Adrenal gland (tissue), 12 donors: ENCODE measurements around the gene KIFBP. TPM values are rescaled to one million over a fixed set of nuclear protein-coding genes. Genes with fewer than 3 reads are reported as not detected.

Source experiments
- DNase-seq, 7 donors: peaks; one replicate each; pipeline ENCODE4 v3.0.0-alpha.2; 2019 to 2020
- H3K27ac ChIP-seq, 5 donors: fragments of 200-600 bp; sonication (generic) in 4 of 5; 1 replicate in 3 of 5; 2 replicates in 2 of 5; pipeline versions ENCODE4 v1.5.1 to v1.8.0; 2016 to 2020; ENCODE audit warnings: mild to moderate bottlenecking in 1 of 5
- H3K27me3 ChIP-seq: fragments of 200-600 bp; 2 replicates; pipeline ENCODE4 v1.8.0; 2021
- H3K36me3 ChIP-seq, 2 donors: fragments of 200-600 bp; replicated peaks in 1 of 2; 1 replicate in 1 of 2; 2 replicates in 1 of 2; pipeline versions ENCODE4 v1.5.1 to v1.8.0; 2018 to 2022
- H3K4me1 ChIP-seq, 2 donors: fragments of 200-600 bp; replicated peaks in 1 of 2; 1 replicate in 1 of 2; 2 replicates in 1 of 2; pipeline versions ENCODE4 v1.5.1 to v1.8.0; 2018 to 2021
- H3K4me3 ChIP-seq, 4 donors: fragments of 200-600 bp; sonication (generic) in 3 of 4; one replicate each; pipeline ENCODE4 v1.5.1; 2016 to 2018
- H3K9me3 ChIP-seq, 3 donors: fragments of 200-600 bp; sonication (generic) in 1 of 3; replicated peaks in 1 of 3; 1 replicate in 2 of 3; 2 replicates in 1 of 3; pipeline versions ENCODE4 v1.5.1 to v1.8.0; 2016 to 2021
- CTCF ChIP-seq, 6 experiments: fragments of 450-650 bp in 4 of 6; fragments of 200-600 bp in 2 of 6; sonication (generic) in 1 of 6; IDR thresholded peaks; 1 replicate in 5 of 6; 2 replicates in 1 of 6; pipeline versions ENCODE4 v1.5.1 to v1.8.0; 2016 to 2021; ENCODE audit warnings: antibody characterized with exemption in 6 of 6, mild to moderate bottlenecking in 2 of 6, moderate library complexity in 1 of 6
- POLR2A ChIP-seq, 2 donors: fragments of 450-650 bp; IDR thresholded peaks; one replicate each; pipeline ENCODE4 v1.6.1; 2017; ENCODE audit warnings: antibody characterized with exemption in 2 of 2, mild to moderate bottlenecking in 2 of 2, moderate library complexity in 1 of 2
- WGBS, 4 donors: extraction: QIAGEN DNeasy Blood & Tissue Kit in 2 of 4; methylation state at CpG; one replicate each; pipeline versions ENCODE4 v1.1.5 to v1.1.7; 2013 to 2017; 5-methylcytosine and 5-hydroxymethylcytosine counted together
- intact Hi-C, 2 donors: fragments of 100-400 bp; cut with DNase I; formaldehyde crosslinking; loops; one replicate each; pipeline versions ENCODE4 v1.14.1 to v1.15.0; 2022 to 2023
- polyA plus RNA-seq, 3 donors: library from polyadenylated mRNA; stranded (reverse); fragments of 200-250 nt in 2 of 3; fragments of 350-450 nt in 1 of 3; fragmentation: Illumina TruSeq in 1 of 3; extraction: RNeasy Lipid Tissue Mini Kit (QIAGEN cat#74804) in 1 of 3; gene quantifications; one replicate each; pipeline ENCODE4 v1.2.3, GENCODE V29; 2013 to 2014
- total RNA-seq, 9 donors: library from RNA; depleted of rRNA in 4 of 9; stranded (reverse); fragments of >200 nt in 4 of 9; fragments of 120-200 nt in 1 of 9; fragmentation: NEBNext Ultra II Directional in 1 of 9; extraction: Animal tissue kit (Norgen Biotek cat#: 25700) in 1 of 9; gene quantifications; one replicate each; pipeline versions ENCODE4 v1.1.0 to v1.2.4, GENCODE V29; 2013 to 2023
- donor health status: healthy with polysubstance abuse.
- donor health status: Bipolar disorder and iron deficiency.
- donor health status: DM: yes; HTN: yes; CAD: no.
- donor health status: DM: no; HTN: no; CAD: no.
- donor health status: DM: no; HTN: no; CAD: no.
- donor health status: DM: yes; HTN: yes; CAD: no.

Gene KIFBP
- total and polyA plus RNA-seq, 12 donors: 15.1 to 76.2 (median 41.0) TPM

DNA sequence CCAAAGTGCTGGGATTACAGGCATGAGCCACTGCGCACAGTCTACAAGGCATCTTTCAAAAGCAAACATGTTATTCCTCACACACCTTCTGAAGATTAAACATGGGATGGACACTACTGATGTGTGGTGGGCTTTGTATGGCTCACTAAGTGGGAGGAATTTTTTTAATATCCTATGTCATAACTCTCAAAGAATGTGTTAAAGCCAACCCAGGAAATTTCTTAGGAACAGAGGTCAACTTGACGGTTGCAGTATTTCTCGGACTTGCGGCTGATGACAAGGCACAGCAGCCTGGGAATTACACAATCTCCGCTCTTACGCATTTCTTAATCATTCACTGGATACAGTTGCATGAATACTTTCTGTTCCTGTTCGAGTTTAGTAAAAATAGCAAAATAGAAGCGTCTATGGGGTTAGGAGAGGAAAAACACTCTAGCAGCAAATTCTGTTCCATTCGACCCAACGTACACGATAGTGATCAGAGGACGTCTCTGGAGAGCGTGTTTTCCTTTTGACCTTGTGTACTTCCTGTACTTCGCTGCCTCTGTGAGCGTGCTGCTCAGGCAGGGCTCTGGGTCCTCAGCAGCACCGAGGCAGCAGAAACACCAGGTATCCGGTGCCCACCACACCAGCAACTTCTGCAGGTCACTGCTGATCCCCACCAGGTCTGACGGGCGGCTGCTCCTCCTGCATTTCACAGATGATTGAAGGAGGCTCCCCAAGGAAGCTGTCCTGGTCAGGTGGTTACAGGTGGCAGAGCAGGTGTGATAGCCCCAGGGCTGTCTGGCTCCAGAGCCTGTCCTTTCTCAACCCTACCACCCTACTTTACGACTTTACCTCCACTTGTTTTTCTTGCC lies 72.9 kb downstream of the KIFBP start:
- peak; percentile 50 to 83 (median 75) for DNase-seq
- H3K4me1 ChIP-seq: peaks cover 9 to 35% of the 10 kb centered on the region in 2 donors
- H3K9me3 ChIP-seq: no peaks in the 10 kb centered on the region
- WGBS, 4 donors: 10 to 16% (median 15%) methylated on average over 20 of the region's 20 CpGs
- H3K4me3 ChIP-seq: peak overlapping the region in 3 of 4 donors; percentile 3 to 27 (median 14)
- no peaks in the 10 kb centered on the region for H3K27me3 ChIP-seq
- TF ChIP-seq CTCF (IDR thresholded peaks at IDR 0.05): no peak
- peak; percentile 46 to 60 for TF ChIP-seq POLR2A (IDR thresholded peaks at IDR 0.05)
- H3K27ac ChIP-seq: peak overlapping the region; percentile 71 to 96 (median 94)
- intact Hi-C loops: no loop called here
- H3K36me3 ChIP-seq: no peaks in the 10 kb centered on the region

GRCh38 chr10:69062901-69063300 lies 74.3 kb downstream of the KIFBP start:
- TF ChIP-seq CTCF (IDR thresholded peaks at IDR 0.05) (no peak), POLR2A (IDR thresholded peaks at IDR 0.05) (no peak)
- H3K4me1 ChIP-seq: peaks cover 8 to 30% of the 10 kb centered on the region in 2 donors
- no peak overlapping the region for H3K4me3 ChIP-seq
- peak overlapping the region in 2 of 5 donors; percentile 94 to 96 for H3K27ac ChIP-seq
- 80 to 89% (median 86%) methylated on average over 5 of the region's 5 CpGs for WGBS, 4 donors
- H3K36me3 ChIP-seq: no peaks in the 10 kb centered on the region
- DNase-seq: no peak
- no peaks in the 10 kb centered on the region for H3K27me3 ChIP-seq
- intact Hi-C loops: no loop called here
- H3K9me3 ChIP-seq: no peaks in the 10 kb centered on the region

- no peak for DNase-seq
- peak overlapping the region in 3 of 5 donors; percentile 36 to 76 (median 58) for H3K27ac ChIP-seq
- 71 to 80% (median 75%) methylated on average over 6 of the region's 6 CpGs for WGBS, 4 donors
These were observed 76.2 kb downstream of the KIFBP start for GRCh38 chr10:69064762-69065328.

More at GRCh38 chr10:69064762-69065328, 76.2 kb downstream of the KIFBP start:
- Histone ChIP-seq H3K36me3 (no peaks in the 10 kb centered on the region), H3K4me3 (no peak overlapping the region), H3K4me1 (peaks cover 8 to 30% of the 10 kb centered on the region in 2 donors), H3K9me3 (no peaks in the 10 kb centered on the region), H3K27me3 (no peaks in the 10 kb centered on the region)
- TF ChIP-seq CTCF (IDR thresholded peaks at IDR 0.05) (no peak), POLR2A (IDR thresholded peaks at IDR 0.05) (no peak)
- intact Hi-C loops: no loop called here
